C4-2B (cell line): Measurements from ENCODE around the gene SOX10.
A peak's percentile ranks its signal among the peaks of the same experiment; 100 is the strongest.

Experiments used
- H3K27ac ChIP-seq: fragments of 450-650 bp; 2 replicates; pipeline ENCODE4 v1.5.1; 2017
- CTCF ChIP-seq: fragments of 450-650 bp; conservative IDR thresholded peaks from 2 replicates; pipeline ENCODE4 v1.5.1; 2017; ENCODE audit warnings: mild to moderate bottlenecking
- ZFX ChIP-seq: fragments of 450-650 bp; IDR thresholded peaks from 2 replicates; pipeline ENCODE4 v1.6.1; 2017

SOX10 gene

GRCh38 chr22:37983860-37984791 lies at the start of gene SOX10:
SOX10 (minus strand) TSS chr22:37984555; CDS start chr22:37983784, 771 bp downstream.
- no peak within 1 kb of the TSS for H3K27ac ChIP-seq
- TF ChIP-seq CTCF (no peak), ZFX (no peak)

- TF ChIP-seq CTCF: no peak
- TF ChIP-seq ZFX: no peak
- peak overlapping the region; percentile 41 for H3K27ac ChIP-seq
Observed at GRCh38 chr22:38033522-38034277, 49.3 kb upstream of the SOX10 start.

- no peak for TF ChIP-seq ZFX
- no peak for TF ChIP-seq CTCF
- H3K27ac ChIP-seq: no peak overlapping the region
Observed at GRCh38 chr22:38032681-38033521, 48.5 kb upstream of the SOX10 start.

- H3K27ac ChIP-seq: no peak overlapping the region
- TF ChIP-seq CTCF: no peak
- TF ChIP-seq ZFX: no peak
Observed at GRCh38 chr22:38031491-38031890, 47.1 kb upstream of the SOX10 start.

GRCh38 chr22:38030311-38031133 lies 46.2 kb upstream of the SOX10 start:
- TF ChIP-seq ZFX: no peak
- no peak for TF ChIP-seq CTCF
- no peak overlapping the region for H3K27ac ChIP-seq

GRCh38 chr22:38029901-38030300 lies 45.5 kb upstream of the SOX10 start:
- no peak overlapping the region for H3K27ac ChIP-seq
- TF ChIP-seq ZFX (no peak), CTCF (no peak)
